Skeletal muscle cell (primary cell): ENCODE data around the gene ADGRA1.

Source experiments
- DNase-seq: peaks from one replicate; pipeline ENCODE4 v3.0.0-alpha.2; 2010; ENCODE audit warnings: low read depth
- H3K4me3 ChIP-seq: 2 replicates; pipeline ENCODE4 v1.5.1; 2011; ENCODE audit warnings: low read depth, mild to moderate bottlenecking, control low read depth, low read length, moderate library complexity

Gene ADGRA1

DNA sequence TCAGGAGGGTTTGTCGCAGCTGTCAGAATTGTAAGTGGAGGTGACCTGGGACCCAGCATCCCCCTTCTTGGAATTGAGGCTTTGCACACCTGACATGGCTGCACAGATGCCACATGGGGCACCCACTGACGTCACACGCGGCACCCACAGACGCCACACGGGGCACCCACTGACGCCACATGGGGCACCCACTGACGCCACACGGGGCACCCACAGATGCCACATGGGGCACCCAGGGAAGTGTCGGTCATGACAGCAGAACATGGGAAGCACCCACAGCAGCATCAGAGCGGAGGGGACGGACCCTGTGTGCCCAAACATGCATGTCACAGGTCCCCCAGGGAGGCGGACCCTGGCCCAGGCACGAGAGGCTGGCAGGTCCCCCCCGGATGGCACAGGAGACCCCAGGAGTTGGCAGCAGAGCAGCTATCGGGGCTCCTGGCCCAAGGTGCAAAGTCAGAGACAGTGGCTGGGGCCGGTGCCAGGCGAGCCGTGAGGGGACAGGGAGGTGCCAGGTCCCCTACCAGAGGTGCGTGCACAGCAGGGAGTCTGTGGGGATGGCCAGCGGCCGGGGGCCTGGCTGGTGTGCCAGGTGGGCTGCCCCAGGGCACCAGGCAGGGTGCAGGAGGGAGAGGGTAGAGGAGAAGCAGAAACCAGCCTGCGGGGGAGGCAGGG lies 93.4 kb downstream of the ADGRA1 start:
- no peak overlapping the region for H3K4me3 ChIP-seq
- DNase-seq, result no peak
